Panc1 (cell line): ENCODE results near the gene POLQ. TPM values are rescaled to one million over a fixed set of nuclear protein-coding genes. Genes with fewer than 3 reads are reported as not detected.

ENCODE experiments used
- ATAC-seq: fragments of 200-7000 bp; cut with Tn5 transposase; 2 replicates; pipeline ENCODE4 v1.9.1; 2020; ENCODE audit warnings: mild to moderate bottlenecking, moderate library complexity
- BruUV-seq: library from RNA; stranded (reverse); fragments of 400-500 nt; replicated peaks from 2 replicates; lab custom pipeline; 2021; lab: Mats Ljungman, UMichigan
- CTCF ChIA-PET: fragments of 300-600 bp; sonication (Branson Sonifier 250); formaldehyde crosslinking; loops from one replicate; lab custom pipeline; 2022; ENCODE audit warnings: antibody characterized with exemption; lab: Charles Lee
- POLR2A ChIA-PET: fragments of 300-600 bp; sonication (Branson Sonifier 250); formaldehyde crosslinking; loops from one replicate; lab custom pipeline; 2022; ENCODE audit warnings: antibody characterized with exemption; lab: Charles Lee
- DNase-seq: peaks from one replicate; pipeline ENCODE4 v3.0.0-alpha.2; 2010; ENCODE audit warnings: low read depth, low spot score
- H3K27ac ChIP-seq: 2 replicates; pipeline ENCODE4 v1.5.1; 2011; ENCODE audit warnings: mild to moderate bottlenecking, low read length, inconsistent platforms
- H3K27me3 ChIP-seq: fragments of 200-500 bp; sonication (Bioruptor generic); 2 replicates; pipeline ENCODE4 v1.6.0; 2014; ENCODE audit warnings: low read length, inconsistent platforms; ENCODE audit not compliant: control insufficient read depth, insufficient read depth
- H3K36me3 ChIP-seq: fragments of 200-500 bp; sonication (Bioruptor generic); 2 replicates; pipeline ENCODE4 v1.5.1; 2014; ENCODE audit warnings: inconsistent platforms, mild to moderate bottlenecking, low read length, moderate library complexity; ENCODE audit not compliant: control insufficient read depth, insufficient read depth
- H3K4me1 ChIP-seq: 2 replicates; pipeline ENCODE4 v1.5.1; 2011; ENCODE audit warnings: inconsistent platforms, mild to moderate bottlenecking, low read length, moderate library complexity; ENCODE audit not compliant: control insufficient read depth, insufficient read depth
- H3K4me3 ChIP-seq, 2 experiments: 2 replicates each; pipeline ENCODE4 v1.5.1; 2011 to 2012; ENCODE audit warnings: low read depth in 2 of 2, low read length in 2 of 2, mild to moderate bottlenecking in 2 of 2, inconsistent platforms in 1 of 2, moderate library complexity in 1 of 2
- H3K9me3 ChIP-seq: fragments of 200-500 bp; sonication (Bioruptor generic); 2 replicates; pipeline ENCODE4 v1.5.1; 2014; ENCODE audit warnings: low read depth, mild to moderate bottlenecking, inconsistent platforms, low read length, moderate library complexity; ENCODE audit not compliant: control insufficient read depth, insufficient read depth
- POLR2AphosphoS5 ChIP-seq: IDR thresholded peaks from 2 replicates; pipeline ENCODE4 v1.6.1; 2012; ENCODE audit warnings: mild to moderate bottlenecking, low read depth, low read length, moderate library complexity
- SIN3A ChIP-seq: IDR thresholded peaks from 2 replicates; pipeline ENCODE4 v1.6.1; 2012; ENCODE audit warnings: low read depth, mild to moderate bottlenecking, low read length, moderate library complexity, borderline replicate concordance; ENCODE audit not compliant: insufficient read depth
- TCF7L2 ChIP-seq: IDR thresholded peaks from 2 replicates; pipeline ENCODE4 v1.6.1; 2011; ENCODE audit warnings: mild to moderate bottlenecking, low read depth, low read length, inconsistent platforms
- in situ Hi-C: cut with HindIII; loops from 2 replicates; pipeline ENCODE4 v1.10.0; 2016; ENCODE audit warnings: low sequenced_read_pairs, low pct_unique_long_range_greater_than_20kb
- intact Hi-C: fragments of 100-400 bp; cut with micrococcal nuclease; formaldehyde crosslinking; loops from one replicate; pipeline ENCODE4 v1.10.0; 2022; ENCODE audit not compliant: unreplicated experiment
- total RNA-seq: library from RNA; stranded (reverse); gene quantifications from one replicate; pipeline ENCODE4 v1.2.1, GENCODE V29; 2021; ENCODE audit not compliant: unreplicated experiment
- TF ChIP-seq, protein P1 (sequence below), 2 experiments: IDR thresholded peaks; 2 replicates each; pipeline ENCODE4 v1.6.1; 2011 to 2012; ENCODE audit warnings: low read depth in 2 of 2, control low read depth in 1 of 2, low read length in 1 of 2, mild to moderate bottlenecking in 1 of 2, moderate library complexity in 1 of 2; ENCODE audit not compliant: insufficient read depth in 1 of 2
- TF ChIP-seq, protein P2 (sequence below): fragments of 450-650 bp; IDR thresholded peaks from 2 replicates; pipeline ENCODE4 v1.5.1; 2017; ENCODE audit warnings: mild to moderate bottlenecking

POLQ gene
- total RNA-seq, 1 experiment from 2014 or later = 11.9 TPM

DNA sequence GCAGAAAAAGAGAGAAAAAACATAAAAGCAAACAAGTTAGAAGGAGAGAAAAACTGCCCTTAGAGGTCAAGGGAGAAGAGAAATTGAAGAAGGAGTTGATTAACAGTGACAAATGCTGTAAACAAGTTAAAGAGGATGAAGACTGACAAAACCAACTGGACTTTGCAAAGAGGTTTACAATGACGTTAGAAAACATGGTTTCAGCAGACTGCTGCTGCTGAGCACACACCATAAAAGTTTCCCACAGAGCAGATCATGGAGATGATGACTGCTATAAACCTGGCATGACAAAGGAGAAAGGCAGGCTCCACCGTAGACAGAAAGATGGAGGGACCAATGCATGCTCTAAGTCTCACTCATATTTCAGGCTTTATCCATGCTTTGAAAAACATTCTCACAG, 78.7 kb downstream of the POLQ start:
- in situ Hi-C loops = no loop called here
- Histone ChIP-seq H3K27ac (no peak overlapping the region), H3K27me3 (no peaks in the 10 kb centered on the region), H3K4me3 (no peak overlapping the region), H3K4me1 (no peaks in the 10 kb centered on the region), H3K9me3 (no peaks in the 10 kb centered on the region), H3K36me3 (peaks cover 3% of the 10 kb centered on the region; the same call in 1 of the 2 replicates)
- intact Hi-C loops = no loop called here
- CTCF ChIA-PET = no interaction called here
- DNase-seq (no peak), ATAC-seq (no peak)
- no TSS peak for BruUV-seq
- TF ChIP-seq, protein P1, sequence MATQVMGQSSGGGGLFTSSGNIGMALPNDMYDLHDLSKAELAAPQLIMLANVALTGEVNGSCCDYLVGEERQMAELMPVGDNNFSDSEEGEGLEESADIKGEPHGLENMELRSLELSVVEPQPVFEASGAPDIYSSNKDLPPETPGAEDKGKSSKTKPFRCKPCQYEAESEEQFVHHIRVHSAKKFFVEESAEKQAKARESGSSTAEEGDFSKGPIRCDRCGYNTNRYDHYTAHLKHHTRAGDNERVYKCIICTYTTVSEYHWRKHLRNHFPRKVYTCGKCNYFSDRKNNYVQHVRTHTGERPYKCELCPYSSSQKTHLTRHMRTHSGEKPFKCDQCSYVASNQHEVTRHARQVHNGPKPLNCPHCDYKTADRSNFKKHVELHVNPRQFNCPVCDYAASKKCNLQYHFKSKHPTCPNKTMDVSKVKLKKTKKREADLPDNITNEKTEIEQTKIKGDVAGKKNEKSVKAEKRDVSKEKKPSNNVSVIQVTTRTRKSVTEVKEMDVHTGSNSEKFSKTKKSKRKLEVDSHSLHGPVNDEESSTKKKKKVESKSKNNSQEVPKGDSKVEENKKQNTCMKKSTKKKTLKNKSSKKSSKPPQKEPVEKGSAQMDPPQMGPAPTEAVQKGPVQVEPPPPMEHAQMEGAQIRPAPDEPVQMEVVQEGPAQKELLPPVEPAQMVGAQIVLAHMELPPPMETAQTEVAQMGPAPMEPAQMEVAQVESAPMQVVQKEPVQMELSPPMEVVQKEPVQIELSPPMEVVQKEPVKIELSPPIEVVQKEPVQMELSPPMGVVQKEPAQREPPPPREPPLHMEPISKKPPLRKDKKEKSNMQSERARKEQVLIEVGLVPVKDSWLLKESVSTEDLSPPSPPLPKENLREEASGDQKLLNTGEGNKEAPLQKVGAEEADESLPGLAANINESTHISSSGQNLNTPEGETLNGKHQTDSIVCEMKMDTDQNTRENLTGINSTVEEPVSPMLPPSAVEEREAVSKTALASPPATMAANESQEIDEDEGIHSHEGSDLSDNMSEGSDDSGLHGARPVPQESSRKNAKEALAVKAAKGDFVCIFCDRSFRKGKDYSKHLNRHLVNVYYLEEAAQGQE (IDR thresholded peaks at IDR 0.05; ENCODE audit: insufficient read depth in 1 of 2, low read depth in 2 of 2, low read length in 1 of 2) = no peak
- TF ChIP-seq, protein P2, sequence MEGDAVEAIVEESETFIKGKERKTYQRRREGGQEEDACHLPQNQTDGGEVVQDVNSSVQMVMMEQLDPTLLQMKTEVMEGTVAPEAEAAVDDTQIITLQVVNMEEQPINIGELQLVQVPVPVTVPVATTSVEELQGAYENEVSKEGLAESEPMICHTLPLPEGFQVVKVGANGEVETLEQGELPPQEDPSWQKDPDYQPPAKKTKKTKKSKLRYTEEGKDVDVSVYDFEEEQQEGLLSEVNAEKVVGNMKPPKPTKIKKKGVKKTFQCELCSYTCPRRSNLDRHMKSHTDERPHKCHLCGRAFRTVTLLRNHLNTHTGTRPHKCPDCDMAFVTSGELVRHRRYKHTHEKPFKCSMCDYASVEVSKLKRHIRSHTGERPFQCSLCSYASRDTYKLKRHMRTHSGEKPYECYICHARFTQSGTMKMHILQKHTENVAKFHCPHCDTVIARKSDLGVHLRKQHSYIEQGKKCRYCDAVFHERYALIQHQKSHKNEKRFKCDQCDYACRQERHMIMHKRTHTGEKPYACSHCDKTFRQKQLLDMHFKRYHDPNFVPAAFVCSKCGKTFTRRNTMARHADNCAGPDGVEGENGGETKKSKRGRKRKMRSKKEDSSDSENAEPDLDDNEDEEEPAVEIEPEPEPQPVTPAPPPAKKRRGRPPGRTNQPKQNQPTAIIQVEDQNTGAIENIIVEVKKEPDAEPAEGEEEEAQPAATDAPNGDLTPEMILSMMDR = no peak
- TF ChIP-seq TCF7L2 = no peak
- TF ChIP-seq POLR2AphosphoS5 = no peak
- TF ChIP-seq SIN3A = no peak
- POLR2A ChIA-PET = no interaction called here

- ATAC-seq (no peak), DNase-seq (no peak)
- no peaks in the 10 kb centered on the region for H3K27me3 ChIP-seq
- ChIA-PET POLR2A (no interaction called here), CTCF (no interaction called here)
- no peaks in the 10 kb centered on the region for H3K4me1 ChIP-seq
- no peaks in the 10 kb centered on the region for H3K9me3 ChIP-seq
- H3K36me3 ChIP-seq = no peaks in the 10 kb centered on the region; the same call in 1 of the 2 replicates
- in situ Hi-C loops = no loop called here
- no peak for TF ChIP-seq POLR2AphosphoS5
- TF ChIP-seq, protein P2 = no peak
- TF ChIP-seq SIN3A = no peak
- no peak for TF ChIP-seq TCF7L2
- TF ChIP-seq, protein P1 (IDR thresholded peaks at IDR 0.05; ENCODE audit: insufficient read depth in 1 of 2, low read depth in 2 of 2, low read length in 1 of 2) = no peak
- no TSS peak for BruUV-seq
- intact Hi-C loops = no loop called here
- no peak overlapping the region for H3K4me3 ChIP-seq
- H3K27ac ChIP-seq = no peak overlapping the region
Measured at GRCh38 chr3:121463745-121464144, 82.0 kb downstream of the POLQ start.
